GM19193 (cell line): Measurements from ENCODE around the gene TLE2.

Experiments used
- POLR2A ChIP-seq: IDR thresholded peaks from 4 replicates; pipeline ENCODE4 v1.6.1; 2011; ENCODE audit not compliant: insufficient read depth, insufficient read length; ENCODE audit errors: extremely low read depth

The TLE2 gene

GRCh38 chr19:2989236-2989946 is 39.7 kb downstream of the TLE2 start:
- no peak for TF ChIP-seq POLR2A

GRCh38 chr19:2988568-2988967 is 40.5 kb downstream of the TLE2 start:
- no peak for TF ChIP-seq POLR2A

- no peak for TF ChIP-seq POLR2A
These were observed 41.3 kb downstream of the TLE2 start for GRCh38 chr19:2987797-2988196.

- TF ChIP-seq POLR2A = no peak
These were observed 42.0 kb downstream of the TLE2 start for GRCh38 chr19:2986951-2987524.

- no peak for TF ChIP-seq POLR2A
These were observed 44.9 kb downstream of the TLE2 start for GRCh38 chr19:2984215-2984528.

GRCh38 chr19:2983351-2984214 is 45.5 kb downstream of the TLE2 start:
- TF ChIP-seq POLR2A = no peak

- TF ChIP-seq POLR2A = no peak
These were observed 46.1 kb downstream of the TLE2 start for GRCh38 chr19:2982983-2983350.

GRCh38 chr19:2982561-2982960 is 46.5 kb downstream of the TLE2 start:
- no peak for TF ChIP-seq POLR2A

- no peak for TF ChIP-seq POLR2A
These were observed 47.2 kb downstream of the TLE2 start for GRCh38 chr19:2981898-2982297.

- TF ChIP-seq POLR2A = no peak
These were observed 50.3 kb downstream of the TLE2 start for GRCh38 chr19:2978772-2979171.

GRCh38 chr19:2978166-2978767 is 50.8 kb downstream of the TLE2 start:
- no peak for TF ChIP-seq POLR2A

GRCh38 chr19:2977746-2978138 is 51.3 kb downstream of the TLE2 start:
- TF ChIP-seq POLR2A = no peak

GRCh38 chr19:2977001-2977745 is 51.9 kb downstream of the TLE2 start, which contains the start of gene TLE6:
TSS of gene TLE6 (plus strand) at chr19:2977564. CDS start at chr19:2978234, 670 bp downstream.
- TF ChIP-seq POLR2A = peak; percentile 78

- no peak for TF ChIP-seq POLR2A
These were observed 52.5 kb downstream of the TLE2 start for GRCh38 chr19:2976609-2977000.

GRCh38 chr19:2974342-2975041 is 54.6 kb downstream of the TLE2 start:
- TF ChIP-seq POLR2A = no peak

- TF ChIP-seq POLR2A = no peak
These were observed 55.9 kb downstream of the TLE2 start for GRCh38 chr19:2973229-2973628.
